ENCODE results near the gene CHAC1. TPM values are rescaled to one million over a fixed set of nuclear protein-coding genes. Genes with fewer than 3 reads are reported as not detected.

CHAC1 gene
- total RNA-seq, 1 experiment from 2014 or later, result 91.0 TPM

DNA sequence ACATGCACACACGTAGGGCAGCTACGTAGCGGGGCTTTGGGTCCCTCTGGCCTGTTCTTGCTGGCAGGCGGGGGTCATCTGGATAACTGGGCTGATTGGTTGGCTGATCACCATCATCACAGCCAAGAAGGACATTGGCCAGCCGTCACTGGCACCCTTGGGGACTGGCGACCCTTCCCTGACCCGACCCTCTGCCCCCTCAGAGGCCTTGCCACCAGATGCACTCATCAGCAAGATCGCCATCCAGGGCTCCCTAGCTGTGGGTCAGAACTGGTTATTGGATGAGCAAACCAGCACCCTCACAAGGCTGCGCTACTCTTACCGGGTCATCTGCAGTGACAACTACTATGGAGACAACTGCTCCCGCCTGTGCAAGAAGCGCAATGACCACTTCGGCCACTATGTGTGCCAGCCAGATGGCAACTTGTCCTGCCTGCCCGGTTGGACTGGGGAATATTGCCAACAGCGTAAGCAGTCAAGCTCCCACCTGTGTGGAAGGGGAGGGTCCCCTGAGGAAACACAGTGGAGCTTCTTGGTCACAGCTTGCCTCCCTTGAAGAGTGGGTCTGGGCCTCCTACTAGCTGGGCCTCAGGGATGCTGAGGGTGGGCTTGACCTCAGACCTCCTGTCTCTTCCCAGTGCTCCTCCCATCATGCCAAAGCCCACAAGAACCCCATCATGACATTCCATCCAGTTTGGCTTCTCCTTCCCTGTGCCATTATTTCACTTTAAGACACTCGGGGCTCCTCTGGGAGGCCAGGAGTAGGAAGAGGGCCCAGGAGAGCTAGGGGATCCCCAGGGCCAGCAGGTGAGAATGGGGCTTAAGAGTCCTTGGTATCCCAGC is 21.8 kb upstream of the CHAC1 start:
- no peak for DNase-seq (ENCODE audit: low read depth, low spot score)
- in situ Hi-C loops (cut with HindIII; ENCODE audit: low pct_unique_long_range_greater_than_20kb, low sequenced_read_pairs), result no loop called here

DNA sequence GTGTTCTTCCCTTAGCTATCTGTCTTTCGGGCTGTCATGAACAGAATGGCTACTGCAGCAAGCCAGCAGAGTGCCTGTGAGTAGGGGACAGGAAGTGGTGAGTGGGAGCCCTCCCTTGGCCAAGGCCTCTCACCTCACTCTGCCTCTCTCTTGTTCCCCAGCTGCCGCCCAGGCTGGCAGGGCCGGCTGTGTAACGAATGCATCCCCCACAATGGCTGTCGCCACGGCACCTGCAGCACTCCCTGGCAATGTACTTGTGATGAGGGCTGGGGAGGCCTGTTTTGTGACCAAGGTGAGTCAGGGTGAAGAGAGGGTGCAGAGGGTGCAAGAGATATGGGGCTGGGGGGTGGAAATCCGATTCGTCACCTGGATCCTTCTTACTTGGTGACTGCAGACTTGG is 21.1 kb upstream of the CHAC1 start:
- DNase-seq (ENCODE audit: low read depth, low spot score), result no peak
- in situ Hi-C loops (cut with HindIII; ENCODE audit: low pct_unique_long_range_greater_than_20kb, low sequenced_read_pairs), result no loop called here

DNA sequence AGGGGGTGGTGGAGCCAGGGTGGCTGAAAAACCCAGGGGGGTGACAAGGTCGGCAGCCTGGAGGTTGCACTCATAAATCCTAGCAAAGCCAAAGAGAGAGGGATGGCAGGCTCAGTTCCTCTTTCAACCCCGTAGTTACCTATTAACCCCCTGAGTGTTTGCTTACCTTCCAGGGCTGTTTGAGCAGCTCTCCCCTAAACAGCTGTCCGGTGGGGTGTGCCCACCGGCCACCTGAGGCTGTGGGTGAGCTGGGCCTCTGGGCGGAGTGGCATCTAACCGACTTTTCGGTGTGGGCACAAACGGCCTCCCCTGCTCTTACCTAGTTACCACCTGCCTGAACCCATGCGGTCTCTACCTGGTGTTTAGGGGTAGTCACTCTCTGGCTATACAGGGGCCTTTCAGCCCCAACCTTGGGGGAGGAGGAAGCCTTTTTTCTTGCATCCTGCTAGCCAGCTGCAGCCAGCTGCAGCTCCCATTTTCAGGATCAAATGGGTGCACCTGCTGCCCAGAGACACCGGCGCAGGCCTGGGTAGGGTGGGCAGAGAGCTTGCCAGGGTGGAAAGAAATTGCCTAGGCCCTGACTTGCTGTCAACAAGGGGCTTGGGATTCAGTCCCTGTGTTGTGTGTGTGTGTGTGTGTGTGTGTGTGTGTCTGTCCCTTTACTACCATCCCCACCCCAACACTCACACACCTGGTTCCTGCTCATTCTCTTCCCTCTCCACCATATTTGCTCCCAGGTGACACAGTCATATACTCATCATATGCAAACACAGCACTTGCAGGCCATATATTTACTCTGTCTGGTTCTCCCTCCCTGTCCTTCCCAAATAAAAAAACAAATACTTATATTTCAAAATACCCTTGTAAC is 20.4 kb upstream of the CHAC1 start:
- DNase-seq (ENCODE audit: low read depth, low spot score), result no peak
- in situ Hi-C loops (cut with HindIII; ENCODE audit: low pct_unique_long_range_greater_than_20kb, low sequenced_read_pairs), result no loop called here

DNA sequence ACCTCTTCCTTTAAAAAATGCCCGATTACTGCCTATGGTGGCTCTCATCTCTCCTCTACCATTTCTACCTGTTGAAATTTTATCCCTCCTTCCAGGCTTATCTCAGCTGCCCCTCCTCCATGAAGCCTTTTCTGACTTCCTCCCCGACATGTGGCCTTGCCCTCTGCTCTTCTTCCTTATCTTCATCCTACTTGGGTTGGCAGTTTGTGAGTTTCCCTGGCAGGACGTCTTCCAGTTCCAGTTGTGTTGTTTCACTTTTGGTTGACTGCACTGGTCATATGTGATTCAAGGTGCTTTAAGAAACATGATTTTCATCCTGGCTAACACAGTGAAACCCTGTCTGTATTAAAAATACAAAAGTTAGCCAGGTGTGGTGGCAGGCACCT is 19.8 kb upstream of the CHAC1 start:
- DNase-seq (ENCODE audit: low read depth, low spot score), result no peak
- in situ Hi-C loops (cut with HindIII; ENCODE audit: low pct_unique_long_range_greater_than_20kb, low sequenced_read_pairs), result no loop called here

DNA sequence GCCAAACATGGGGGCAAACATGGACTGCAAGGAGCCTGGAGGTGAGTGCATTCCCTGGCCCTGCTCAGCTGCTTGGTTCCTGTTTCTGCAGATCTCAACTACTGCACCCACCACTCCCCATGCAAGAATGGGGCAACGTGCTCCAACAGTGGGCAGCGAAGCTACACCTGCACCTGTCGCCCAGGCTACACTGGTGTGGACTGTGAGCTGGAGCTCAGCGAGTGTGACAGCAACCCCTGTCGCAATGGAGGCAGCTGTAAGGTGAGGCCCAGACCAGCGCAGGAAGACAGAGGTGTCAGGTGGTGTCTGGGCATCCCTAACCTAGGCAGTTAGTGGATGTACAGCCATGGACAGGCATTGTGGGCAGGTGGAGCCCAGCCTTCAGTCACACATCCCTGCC is 18.8 kb upstream of the CHAC1 start:
- in situ Hi-C loops (cut with HindIII; ENCODE audit: low pct_unique_long_range_greater_than_20kb, low sequenced_read_pairs), result no loop called here
- DNase-seq (ENCODE audit: low read depth, low spot score), result no peak

DNA sequence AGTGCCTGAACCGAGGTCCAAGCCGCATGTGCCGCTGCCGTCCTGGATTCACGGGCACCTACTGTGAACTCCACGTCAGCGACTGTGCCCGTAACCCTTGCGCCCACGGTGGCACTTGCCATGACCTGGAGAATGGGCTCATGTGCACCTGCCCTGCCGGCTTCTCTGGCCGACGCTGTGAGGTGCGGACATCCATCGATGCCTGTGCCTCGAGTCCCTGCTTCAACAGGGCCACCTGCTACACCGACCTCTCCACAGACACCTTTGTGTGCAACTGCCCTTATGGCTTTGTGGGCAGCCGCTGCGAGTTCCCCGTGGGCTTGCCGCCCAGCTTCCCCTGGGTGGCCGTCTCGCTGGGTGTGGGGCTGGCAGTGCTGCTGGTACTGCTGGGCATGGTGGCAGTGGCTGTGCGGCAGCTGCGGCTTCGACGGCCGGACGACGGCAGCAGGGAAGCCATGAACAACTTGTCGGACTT is 17.0 kb upstream of the CHAC1 start:
- no peak for DNase-seq (ENCODE audit: low read depth, low spot score)
- in situ Hi-C loops (cut with HindIII; ENCODE audit: low pct_unique_long_range_greater_than_20kb, low sequenced_read_pairs), result no loop called here

DNA sequence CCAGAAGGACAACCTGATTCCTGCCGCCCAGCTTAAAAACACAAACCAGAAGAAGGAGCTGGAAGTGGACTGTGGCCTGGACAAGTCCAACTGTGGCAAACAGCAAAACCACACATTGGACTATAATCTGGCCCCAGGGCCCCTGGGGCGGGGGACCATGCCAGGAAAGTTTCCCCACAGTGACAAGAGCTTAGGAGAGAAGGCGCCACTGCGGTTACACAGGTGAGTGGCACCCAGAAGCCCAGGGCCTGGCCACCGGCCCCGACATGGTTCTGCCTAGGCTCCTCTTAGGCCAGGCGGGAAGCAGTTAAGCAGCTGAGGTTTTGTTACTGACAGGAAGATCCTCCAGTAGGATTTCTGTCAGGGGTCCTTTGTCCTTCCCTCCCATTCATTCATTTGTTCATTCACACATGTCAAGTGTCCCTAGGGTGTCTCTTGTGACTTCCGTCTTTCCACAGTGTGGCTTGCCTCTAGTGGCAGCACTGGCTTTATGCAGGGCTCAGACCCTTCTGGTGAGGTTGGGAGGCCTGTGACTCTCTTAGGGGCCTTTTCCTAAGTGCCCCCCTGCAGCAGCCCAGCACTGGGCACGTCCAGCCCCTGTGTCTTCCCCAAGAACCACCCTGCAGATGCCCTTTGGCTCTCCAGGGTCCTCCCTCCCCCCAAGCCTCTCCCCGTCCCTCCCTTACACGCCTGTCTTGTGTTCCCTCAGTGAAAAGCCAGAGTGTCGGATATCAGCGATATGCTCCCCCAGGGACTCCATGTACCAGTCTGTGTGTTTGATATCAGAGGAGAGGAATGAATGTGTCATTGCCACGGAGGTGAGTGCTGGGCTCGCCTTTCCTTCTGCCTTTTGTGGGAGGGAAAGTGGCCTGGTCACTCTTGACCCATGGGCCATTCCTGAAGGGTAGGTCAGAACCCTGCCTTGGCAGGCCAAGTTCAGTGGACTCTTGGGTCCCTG is 16.3 kb upstream of the CHAC1 start:
- in situ Hi-C loops (cut with HindIII; ENCODE audit: low pct_unique_long_range_greater_than_20kb, low sequenced_read_pairs), result no loop called here
- DNase-seq (ENCODE audit: low read depth, low spot score), result no peak

DNA sequence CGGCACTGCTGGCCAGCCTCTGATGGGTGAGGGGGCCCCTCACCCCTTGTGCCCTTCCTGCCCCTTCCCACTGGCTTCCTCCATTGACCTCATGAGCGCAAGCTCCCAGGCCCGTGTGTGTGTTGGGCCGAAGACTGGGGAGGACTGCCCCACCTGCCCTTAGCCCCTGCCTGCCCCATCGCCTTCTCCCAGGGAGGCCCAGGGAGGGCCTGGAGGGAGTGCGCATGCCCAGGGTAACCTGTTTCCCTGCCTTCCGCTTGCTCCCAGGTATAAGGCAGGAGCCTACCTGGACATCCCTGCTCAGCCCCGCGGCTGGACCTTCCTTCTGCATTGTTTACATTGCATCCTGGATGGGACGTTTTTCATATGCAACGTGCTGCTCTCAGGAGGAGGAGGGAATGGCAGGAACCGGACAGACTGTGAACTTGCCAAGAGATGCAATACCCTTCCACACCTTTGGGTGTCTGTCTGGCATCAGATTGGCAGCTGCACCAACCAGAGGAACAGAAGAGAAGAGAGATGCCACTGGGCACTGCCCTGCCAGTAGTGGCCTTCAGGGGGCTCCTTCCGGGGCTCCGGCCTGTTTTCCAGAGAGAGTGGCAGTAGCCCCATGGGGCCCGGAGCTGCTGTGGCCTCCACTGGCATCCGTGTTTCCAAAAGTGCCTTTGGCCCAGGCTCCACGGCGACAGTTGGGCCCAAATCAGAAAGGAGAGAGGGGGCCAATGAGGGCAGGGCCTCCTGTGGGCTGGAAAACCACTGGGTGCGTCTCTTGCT is 15.3 kb upstream of the CHAC1 start:
- in situ Hi-C loops (cut with HindIII; ENCODE audit: low pct_unique_long_range_greater_than_20kb, low sequenced_read_pairs), result no loop called here
- DNase-seq (ENCODE audit: low read depth, low spot score), result peak; percentile 91

DNA sequence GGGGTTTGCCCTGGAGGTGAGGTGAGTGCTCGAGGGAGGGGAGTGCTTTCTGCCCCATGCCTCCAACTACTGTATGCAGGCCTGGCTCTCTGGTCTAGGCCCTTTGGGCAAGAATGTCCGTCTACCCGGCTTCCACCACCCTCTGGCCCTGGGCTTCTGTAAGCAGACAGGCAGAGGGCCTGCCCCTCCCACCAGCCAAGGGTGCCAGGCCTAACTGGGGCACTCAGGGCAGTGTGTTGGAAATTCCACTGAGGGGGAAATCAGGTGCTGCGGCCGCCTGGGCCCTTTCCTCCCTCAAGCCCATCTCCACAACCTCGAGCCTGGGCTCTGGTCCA is 14.8 kb upstream of the CHAC1 start:
- in situ Hi-C loops (cut with HindIII; ENCODE audit: low pct_unique_long_range_greater_than_20kb, low sequenced_read_pairs), result no loop called here
- DNase-seq (ENCODE audit: low read depth, low spot score), result no peak

DNA sequence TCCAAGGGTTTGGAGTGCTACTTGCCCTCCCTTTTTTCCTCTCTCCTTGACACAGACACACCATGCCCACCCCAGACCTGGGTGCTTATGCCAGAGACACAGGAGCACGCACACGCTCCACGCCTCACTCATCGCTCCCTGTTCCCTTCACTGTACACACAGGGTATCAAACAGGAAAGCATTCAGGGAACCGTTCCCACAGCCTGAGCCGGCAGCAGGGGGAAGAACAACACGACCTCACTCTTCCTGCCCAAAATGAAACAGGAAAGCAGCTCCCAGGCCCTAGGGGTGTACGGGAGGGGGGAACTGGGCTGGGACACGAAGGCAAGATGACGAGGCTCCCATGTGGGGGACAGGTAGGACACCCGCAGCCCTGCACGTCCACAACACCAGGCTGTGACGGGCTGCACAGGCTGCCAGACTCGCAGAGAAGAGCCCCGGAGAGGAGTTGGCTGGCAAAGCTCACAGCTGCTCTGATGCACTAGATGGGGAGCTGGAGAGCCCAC is 12.9 kb upstream of the CHAC1 start:
- in situ Hi-C loops (cut with HindIII; ENCODE audit: low pct_unique_long_range_greater_than_20kb, low sequenced_read_pairs), result no loop called here
- DNase-seq (ENCODE audit: low read depth, low spot score), result no peak

DNA sequence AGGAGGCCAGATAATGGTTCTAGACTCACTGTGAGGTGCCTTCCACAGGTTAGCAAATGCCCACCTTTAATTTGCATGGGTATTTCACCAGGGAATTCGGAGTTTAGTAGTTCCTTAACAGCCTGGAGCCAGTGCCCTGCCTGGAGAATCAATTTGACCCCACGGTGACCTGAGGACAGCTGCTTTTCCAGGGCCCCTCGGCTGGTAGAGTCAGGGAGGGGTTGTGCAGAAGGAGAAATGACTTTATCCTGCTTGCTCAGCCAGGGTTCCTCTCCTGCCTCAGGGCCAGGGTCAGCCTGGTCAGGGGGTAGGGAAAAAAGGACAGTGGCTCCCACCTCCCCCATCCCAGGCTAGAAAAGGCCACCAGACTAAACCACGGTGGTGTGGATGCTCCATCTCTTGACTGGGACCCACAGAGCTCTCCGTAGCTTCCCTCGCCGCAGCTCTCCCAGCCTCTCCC is 12.2 kb upstream of the CHAC1 start:
- in situ Hi-C loops (cut with HindIII; ENCODE audit: low pct_unique_long_range_greater_than_20kb, low sequenced_read_pairs), result no loop called here
- no peak for DNase-seq (ENCODE audit: low read depth, low spot score)

DNA sequence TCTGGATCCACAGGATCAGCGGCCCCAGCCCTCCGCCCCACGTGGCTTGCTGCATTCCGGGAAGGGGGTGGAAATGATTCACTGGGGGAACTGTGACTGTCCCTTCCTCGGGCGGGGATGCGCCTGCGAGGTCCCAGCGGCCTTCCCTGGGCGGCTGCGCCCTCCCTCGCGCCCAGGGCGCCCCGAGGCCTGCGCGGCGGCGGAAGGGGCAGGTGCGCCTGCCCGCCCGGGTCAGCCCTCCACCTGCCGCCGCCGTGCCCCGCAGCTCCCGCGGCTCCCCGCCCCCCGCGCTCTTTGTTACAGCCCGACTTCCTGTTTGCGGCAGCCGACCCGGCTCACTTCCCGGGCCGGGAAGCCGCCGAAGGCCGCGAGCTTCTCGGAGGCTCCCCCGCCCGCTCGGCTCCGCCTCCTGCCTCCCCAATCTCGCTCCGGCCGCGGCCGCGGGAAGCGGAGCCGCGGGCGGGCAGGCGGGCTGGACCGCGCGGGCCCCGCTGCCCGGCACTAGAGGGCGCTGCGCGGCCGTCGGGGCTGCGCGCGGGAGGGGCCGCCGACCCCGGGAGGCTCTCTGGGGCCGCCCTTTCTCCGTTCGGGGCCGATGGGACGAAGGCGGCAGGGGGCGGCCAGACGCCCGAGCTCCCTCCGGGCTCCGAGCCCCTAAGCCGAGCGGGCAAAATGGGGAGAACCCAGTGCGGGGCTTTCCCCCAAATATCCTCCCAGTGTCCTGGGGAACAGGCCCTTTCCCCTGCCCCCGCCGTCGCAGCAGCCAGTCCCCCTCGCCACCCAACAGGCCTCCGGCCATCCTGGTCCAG is 11.5 kb upstream of the CHAC1 start:
- DNase-seq (ENCODE audit: low read depth, low spot score), result peak; percentile 58
- in situ Hi-C loops (cut with HindIII; ENCODE audit: low pct_unique_long_range_greater_than_20kb, low sequenced_read_pairs), result no loop called here

DNA sequence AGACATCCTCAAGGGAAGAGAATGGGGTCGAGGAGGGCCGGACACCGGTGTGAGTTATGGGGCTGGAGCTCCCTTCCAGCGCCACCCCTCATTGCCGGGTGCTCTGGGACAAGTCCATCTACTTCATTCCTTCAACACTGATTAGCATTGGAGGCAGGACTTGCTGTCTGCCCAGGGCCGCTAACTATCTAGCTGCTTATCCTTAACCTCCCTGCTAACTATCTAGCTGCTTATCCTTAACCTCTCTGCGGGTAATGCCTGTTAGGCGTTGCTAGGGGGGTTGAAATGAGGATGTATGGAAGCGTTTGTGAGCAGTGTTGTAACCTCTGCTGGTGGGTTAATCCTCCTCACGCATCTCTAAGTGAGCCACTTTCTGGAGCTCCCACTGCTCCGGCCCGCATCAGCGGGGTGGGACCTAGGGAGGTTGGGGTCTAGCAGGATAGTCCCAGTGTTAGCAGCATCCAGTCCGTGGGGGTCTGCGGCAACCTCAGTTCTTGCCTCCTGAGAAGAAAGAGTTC is 10.9 kb upstream of the CHAC1 start:
- DNase-seq (ENCODE audit: low read depth, low spot score), result no peak
- in situ Hi-C loops (cut with HindIII; ENCODE audit: low pct_unique_long_range_greater_than_20kb, low sequenced_read_pairs), result no loop called here

DNA sequence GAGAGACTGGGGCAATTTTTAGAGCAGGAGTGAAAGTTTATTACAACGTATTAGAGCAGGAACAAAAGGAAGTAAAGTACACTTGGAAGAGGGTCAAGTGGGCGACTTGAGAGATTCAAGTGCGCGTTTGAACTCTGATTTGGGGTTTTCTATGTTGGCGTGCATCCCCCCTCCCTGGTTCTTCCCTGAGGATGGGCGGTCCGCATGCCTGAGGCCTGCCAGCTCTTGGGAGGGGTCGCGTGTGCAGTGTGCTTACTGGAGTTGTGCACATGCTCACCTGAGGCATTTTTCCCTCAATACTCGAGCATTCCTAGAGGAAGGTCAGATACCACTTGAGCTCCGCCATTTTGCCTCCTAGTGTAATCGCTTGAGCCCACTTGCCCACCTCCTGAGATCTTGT is 10.4 kb upstream of the CHAC1 start:
- DNase-seq (ENCODE audit: low read depth, low spot score), result no peak
- in situ Hi-C loops (cut with HindIII; ENCODE audit: low pct_unique_long_range_greater_than_20kb, low sequenced_read_pairs), result no loop called here

DNA sequence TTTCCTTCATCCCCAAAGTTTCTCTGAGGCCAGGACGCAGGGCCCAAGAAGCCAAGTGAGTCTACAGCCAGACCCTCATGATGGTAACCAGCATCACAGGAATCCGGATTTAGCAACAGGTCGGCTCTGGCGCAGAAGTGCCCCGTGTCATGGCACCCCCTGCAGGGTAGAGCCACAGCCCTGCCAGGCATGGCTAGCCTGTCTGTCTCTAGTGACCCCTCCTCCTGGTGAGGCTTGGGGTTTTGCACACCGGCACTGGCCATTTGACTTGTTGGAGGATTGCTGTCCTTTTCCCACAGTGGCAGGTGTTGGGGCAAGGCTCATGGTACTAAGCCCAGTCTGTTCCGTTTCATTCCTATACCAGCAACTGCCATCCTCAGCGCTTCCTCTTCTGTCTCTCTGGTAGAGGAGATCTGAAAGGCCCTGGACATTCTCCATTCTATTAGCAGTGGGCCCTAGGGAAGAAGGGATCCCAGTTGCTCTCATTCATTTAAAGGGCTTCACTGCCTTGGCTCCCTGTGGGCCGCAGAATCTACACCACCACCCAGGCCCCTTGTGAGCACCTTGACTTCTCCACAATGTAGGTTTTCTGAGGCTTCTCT is 9.4 kb upstream of the CHAC1 start:
- in situ Hi-C loops (cut with HindIII; ENCODE audit: low pct_unique_long_range_greater_than_20kb, low sequenced_read_pairs), result no loop called here

More for the DNA sequence above, 9.4 kb upstream of the CHAC1 start:
- no peak for DNase-seq (ENCODE audit: low read depth, low spot score)

Measured in SK-MEL-5 (cell line).